ENCODE data around the gene LRP1B.

DNA sequence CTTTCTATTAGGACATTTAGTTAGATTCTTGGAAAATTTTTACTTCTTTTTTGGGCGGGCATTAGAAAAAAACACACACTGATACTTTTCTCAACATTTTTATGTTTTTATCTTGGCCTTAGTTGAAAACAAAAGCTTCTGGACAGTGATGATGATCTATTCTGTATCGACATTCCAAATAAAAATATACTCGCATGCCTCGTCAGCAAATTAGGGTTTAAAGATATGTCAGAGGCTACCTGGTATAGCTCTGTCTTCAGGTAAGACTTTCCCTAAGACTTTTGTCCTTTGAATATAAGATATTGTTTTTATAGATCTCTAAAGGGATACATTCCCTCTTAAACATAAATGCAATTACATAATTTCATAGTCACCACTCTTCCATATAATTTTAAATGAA is 816.8 kb downstream of the LRP1B start:
- TF ChIP-seq, protein P1, sequence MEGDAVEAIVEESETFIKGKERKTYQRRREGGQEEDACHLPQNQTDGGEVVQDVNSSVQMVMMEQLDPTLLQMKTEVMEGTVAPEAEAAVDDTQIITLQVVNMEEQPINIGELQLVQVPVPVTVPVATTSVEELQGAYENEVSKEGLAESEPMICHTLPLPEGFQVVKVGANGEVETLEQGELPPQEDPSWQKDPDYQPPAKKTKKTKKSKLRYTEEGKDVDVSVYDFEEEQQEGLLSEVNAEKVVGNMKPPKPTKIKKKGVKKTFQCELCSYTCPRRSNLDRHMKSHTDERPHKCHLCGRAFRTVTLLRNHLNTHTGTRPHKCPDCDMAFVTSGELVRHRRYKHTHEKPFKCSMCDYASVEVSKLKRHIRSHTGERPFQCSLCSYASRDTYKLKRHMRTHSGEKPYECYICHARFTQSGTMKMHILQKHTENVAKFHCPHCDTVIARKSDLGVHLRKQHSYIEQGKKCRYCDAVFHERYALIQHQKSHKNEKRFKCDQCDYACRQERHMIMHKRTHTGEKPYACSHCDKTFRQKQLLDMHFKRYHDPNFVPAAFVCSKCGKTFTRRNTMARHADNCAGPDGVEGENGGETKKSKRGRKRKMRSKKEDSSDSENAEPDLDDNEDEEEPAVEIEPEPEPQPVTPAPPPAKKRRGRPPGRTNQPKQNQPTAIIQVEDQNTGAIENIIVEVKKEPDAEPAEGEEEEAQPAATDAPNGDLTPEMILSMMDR (IDR thresholded peaks at IDR 0.05; ENCODE audit: low read length), result no peak
- TF ChIP-seq EZH2 (optimal IDR thresholded peaks at IDR 0.05; ENCODE audit: low read depth, low read length) (no peak), EZH2phosphoT487 (IDR thresholded peaks at IDR 0.05; ENCODE audit: low read length) (no peak)
